H1 (cell line): ENCODE measurements around the gene ADAMTS9. TPM values are rescaled to one million over a fixed set of nuclear protein-coding genes. Genes with fewer than 3 reads are reported as not detected.

ENCODE experiments used
- BCL11A ChIP-seq, 2 experiments: IDR thresholded peaks; one replicate each; pipeline ENCODE4 v1.6.1; 2011; ENCODE audit warnings: low read depth in 2 of 2, low read length in 2 of 2, mild to moderate bottlenecking in 2 of 2
- SRF ChIP-seq: IDR thresholded peaks from 2 replicates; pipeline ENCODE4 v1.6.1; 2011; ENCODE audit warnings: mild to moderate bottlenecking, low read depth, low read length, moderate library complexity
- SUZ12 ChIP-seq: fragments of 200-600 bp; sonication (generic); IDR thresholded peaks from 2 replicates; pipeline ENCODE4 v1.6.1; 2012; ENCODE audit warnings: mild to moderate bottlenecking, inconsistent platforms, low read length, moderate library complexity, mixed read lengths
- polyA plus RNA-seq, 7 experiments: library from polyadenylated mRNA; depleted of rRNA in 3 of 7; stranded (reverse) in 5 of 7; unstranded in 2 of 7; fragments of >200 nt in 5 of 7; fragments of 200-250 nt in 2 of 7; gene quantifications; 1 replicate in 5 of 7; 2 replicates in 1 of 7; 4 replicates in 1 of 7; pipeline versions ENCODE4 v1.2.1 to v1.2.3, GENCODE V29; 2011 to 2013; ENCODE audit warnings: missing spikeins in 2 of 7, mixed read lengths in 2 of 7
- total RNA-seq: library from RNA; stranded (reverse); fragmentation: NEBNext Ultra II Directional; extraction: Animal tissue kit (Norgen Biotek cat#: 25700); gene quantifications from 2 replicates; pipeline ENCODE4 v1.2.1, GENCODE V29; 2021

ADAMTS9 gene
- total and polyA plus RNA-seq, 2 of the 8 experiments (the other 6 are each of a cell fraction or from before 2014, with no cell fraction given), result 0.20 to 0.41 TPM

GRCh38 chr3:64621726-64622395 lies 65.9 kb downstream of the ADAMTS9 start (continued):
- TF ChIP-seq SRF (no peak), BCL11A (IDR thresholded peaks at IDR 0.05; ENCODE audit: low read depth in 2 of 2, low read length in 2 of 2) (no peak), SUZ12 (no peak)
